GM12874 (cell line): ENCODE results near the gene SLC6A7.

ENCODE experiments used
- CTCF ChIP-seq: IDR thresholded peaks from 2 replicates; pipeline ENCODE4 v1.5.1; 2011; ENCODE audit warnings: low read depth, mild to moderate bottlenecking, control low read depth, low read length, moderate library complexity; ENCODE audit not compliant: insufficient read depth

Gene SLC6A7

GRCh38 chr5:150248946-150249345 lies 59.1 kb downstream of the SLC6A7 start:
- TF ChIP-seq CTCF, result no peak

GRCh38 chr5:150249744-150250143 lies 59.9 kb downstream of the SLC6A7 start:
- no peak for TF ChIP-seq CTCF

GRCh38 chr5:150251504-150251903 lies 61.6 kb downstream of the SLC6A7 start:
- TF ChIP-seq CTCF, result no peak

GRCh38 chr5:150252489-150252888 lies 62.6 kb downstream of the SLC6A7 start:
- no peak for TF ChIP-seq CTCF

- TF ChIP-seq CTCF, result no peak
These were observed 63.8 kb downstream of the SLC6A7 start for GRCh38 chr5:150253416-150254208.

- no peak for TF ChIP-seq CTCF
These were observed 64.5 kb downstream of the SLC6A7 start for GRCh38 chr5:150254363-150254762.

- no peak for TF ChIP-seq CTCF
These were observed 64.9 kb downstream of the SLC6A7 start for GRCh38 chr5:150254774-150255173.
